NCI-H146 treated with DMSO at 0.1 percent for 48 hours (cell line): Measurements from ENCODE around the gene FAM193B.
"Not testable (repeated sequence)": the region's sequence is repeated elsewhere in the genome, so short reads cannot be mapped to it uniquely, and the experiment has no call there.

ENCODE experiments used
- DNase-seq: peaks from one replicate; lab custom pipeline; 2025; ENCODE audit not compliant: unreplicated experiment; lab: John Stamatoyannopoulos, UW

FAM193B gene

GRCh38 chr5:177578316-177578715 lies 24.0 kb upstream of the FAM193B start:
- DNase-seq: no peak

GRCh38 chr5:177576169-177576568 lies 21.8 kb upstream of the FAM193B start:
- DNase-seq: no peak

GRCh38 chr5:177575488-177575887 lies 21.1 kb upstream of the FAM193B start:
- DNase-seq: no peak

GRCh38 chr5:177569894-177570293 lies 15.5 kb upstream of the FAM193B start:
- no peak for DNase-seq

GRCh38 chr5:177568326-177568725 lies 14.0 kb upstream of the FAM193B start:
- DNase-seq: no peak

GRCh38 chr5:177565046-177565445 lies 10.7 kb upstream of the FAM193B start:
- DNase-seq: no peak

- not testable (repeated sequence) for DNase-seq
Measured at GRCh38 chr5:177559446-177559941, 5.1 kb upstream of the FAM193B start.

- DNase-seq: no peak
Measured at GRCh38 chr5:177557796-177558195, 3.4 kb upstream of the FAM193B start.

GRCh38 chr5:177557041-177557647 lies 2.8 kb upstream of the FAM193B start:
- no peak for DNase-seq

- DNase-seq: no peak
Measured at GRCh38 chr5:177555665-177556064, 1.3 kb upstream of the FAM193B start.

GRCh38 chr5:177555228-177555627 lies 865 bp upstream of the FAM193B start:
- no peak for DNase-seq

GRCh38 chr5:177553671-177554429 lies 513 bp downstream of the FAM193B start:
- DNase-seq: no peak

GRCh38 chr5:177552839-177553455 lies 1.4 kb downstream of the FAM193B start:
- DNase-seq: no peak

GRCh38 chr5:177550122-177550521 lies 4.2 kb downstream of the FAM193B start:
- DNase-seq: no peak

GRCh38 chr5:177548495-177548894 lies 5.9 kb downstream of the FAM193B start:
- DNase-seq: no peak

- no peak for DNase-seq
Measured at GRCh38 chr5:177547736-177548135, 6.6 kb downstream of the FAM193B start.

GRCh38 chr5:177546258-177546741 lies 8.1 kb downstream of the FAM193B start:
- no peak for DNase-seq

- no peak for DNase-seq
Measured at GRCh38 chr5:177545487-177546257, 8.7 kb downstream of the FAM193B start.

GRCh38 chr5:177542816-177543465 lies 11.4 kb downstream of the FAM193B start:
- DNase-seq: no peak

- DNase-seq: no peak
Measured at GRCh38 chr5:177540438-177540837, 13.9 kb downstream of the FAM193B start.

GRCh38 chr5:177539411-177539810 lies 15.0 kb downstream of the FAM193B start:
- no peak for DNase-seq
